ENCODE data around the gene INO80B. TPM values are rescaled to one million over a fixed set of nuclear protein-coding genes. Genes with fewer than 3 reads are reported as not detected.

Gene INO80B
- 10 to 100 TPM in 3 of 4 donors, 1 to 10 TPM in 1; 5.4 to 41.9 (median 20.3) TPM for total RNA-seq

DNA sequence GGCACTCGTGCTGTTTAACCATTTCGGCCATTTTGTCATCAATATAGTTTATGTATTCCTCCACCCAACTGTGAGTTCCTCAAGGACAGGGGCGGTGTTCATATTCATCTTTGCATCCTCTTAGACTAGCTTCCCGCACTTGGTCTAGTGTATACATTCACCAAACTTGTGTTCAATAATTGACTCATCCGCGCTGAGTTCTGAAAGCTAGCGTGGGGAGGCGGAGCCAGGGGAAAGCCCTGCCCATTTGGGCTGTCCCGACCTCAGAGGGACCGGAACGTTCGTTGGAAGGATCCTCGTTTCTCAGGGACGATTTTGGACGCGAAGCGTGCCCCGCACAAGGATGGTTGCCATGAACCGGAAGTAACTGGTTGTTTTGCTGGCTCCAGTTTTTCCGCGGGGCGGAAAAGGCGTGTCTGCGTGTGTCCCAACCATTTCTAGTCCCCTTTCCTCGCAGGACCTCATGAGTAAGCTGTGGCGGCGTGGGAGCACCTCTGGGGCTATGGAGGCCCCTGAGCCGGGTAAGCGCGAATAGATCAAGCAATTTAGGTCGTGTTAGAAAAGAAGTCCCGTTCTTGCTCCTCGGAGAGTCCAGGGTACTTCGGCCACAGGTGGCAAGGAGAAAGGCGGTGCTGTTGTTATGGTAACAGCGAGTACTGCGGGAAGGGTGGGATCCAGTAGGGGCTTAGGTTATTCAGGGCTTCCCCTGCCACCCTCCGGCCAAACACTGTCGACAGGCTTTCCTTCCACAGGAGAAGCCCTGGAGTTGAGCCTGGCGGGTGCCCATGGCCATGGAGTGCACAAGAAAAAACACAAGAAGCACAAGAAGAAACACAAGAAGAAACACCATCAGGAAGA, at the start of gene INO80B:
Gene INO80B, plus strand, starts transcription at position 434 of the 858 bp plus-strand sequence. Its CDS starts 30 bp downstream, at position 464.
- TF ChIP-seq CTCF (IDR thresholded peaks at IDR 0.05) (peak in 1 of 6 experiments; percentile 3), POLR2A (IDR thresholded peaks at IDR 0.05) (peak in 2 of 4 donors; percentile 12 to 18)
- Histone ChIP-seq H3K9me3 (no peaks in the 10 kb centered on the region), H3K36me3 (no peaks in the 10 kb centered on the region), H3K27ac (peak within 1 kb of the TSS; percentile 64 to 89 (median 78)), H3K4me3 (peak within 1 kb of the TSS; percentile 43 to 87 (median 68)), H3K27me3 (no peaks in the 10 kb centered on the region), H3K4me1 (peaks cover 32 to 46% (median 32%) of the 10 kb centered on the region in 3 donors)
- WGBS, 2 donors: 0 to 2% methylated on average over 15 to 29 of the region's 40 CpGs
- DNase-seq: peak; percentile 79
- intact Hi-C loops (cut with DNase I): no loop called here

GRCh38 chr2:74406035-74406434, 48.9 kb upstream of the INO80B start:
- no peak for DNase-seq
- Histone ChIP-seq H3K27ac (no peak overlapping the region), H3K36me3 (no peaks in the 10 kb centered on the region), H3K4me3 (no peak overlapping the region), H3K9me3 (no peaks in the 10 kb centered on the region), H3K4me1 (peaks cover 0 to 10% (median 0%) of the 10 kb centered on the region in 3 donors), H3K27me3 (no peaks in the 10 kb centered on the region)
- TF ChIP-seq POLR2A (IDR thresholded peaks at IDR 0.05) (no peak), CTCF (IDR thresholded peaks at IDR 0.05) (no peak)
- intact Hi-C loops (cut with DNase I): no loop called here

DNA sequence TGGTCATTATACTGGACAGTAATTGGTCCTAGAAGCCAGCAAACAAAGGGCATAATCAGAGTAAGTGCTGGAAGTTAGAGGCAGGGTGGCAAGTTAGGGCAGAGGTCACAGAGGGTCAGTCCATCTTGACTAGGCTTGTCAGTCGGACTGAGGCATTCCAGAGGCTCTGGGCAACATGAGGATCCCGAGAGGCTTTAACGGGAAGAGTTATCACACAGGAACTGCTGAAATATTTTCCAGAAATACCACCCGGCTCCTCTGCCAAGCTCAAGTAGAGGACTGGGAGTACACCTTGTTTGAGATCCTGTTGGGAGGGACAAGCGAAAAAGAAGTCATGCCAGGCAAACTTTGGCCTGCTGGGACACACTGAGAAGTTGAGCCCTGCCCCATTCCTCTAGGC, 47.2 kb upstream of the INO80B start:
- no peak for DNase-seq
- TF ChIP-seq POLR2A (IDR thresholded peaks at IDR 0.05) (no peak), CTCF (IDR thresholded peaks at IDR 0.05) (no peak)
- H3K4me1 ChIP-seq: peaks cover 0 to 10% (median 0%) of the 10 kb centered on the region in 3 donors
- H3K4me3 ChIP-seq: no peak overlapping the region
- H3K9me3 ChIP-seq: no peaks in the 10 kb centered on the region
- intact Hi-C loops (cut with DNase I): no loop called here
- WGBS, 2 donors: 57 to 74% methylated on average over 4 to 5 of the region's 5 CpGs
- no peaks in the 10 kb centered on the region for H3K36me3 ChIP-seq
- no peaks in the 10 kb centered on the region for H3K27me3 ChIP-seq
- no peak overlapping the region for H3K27ac ChIP-seq

GRCh38 chr2:74413001-74413698, 41.7 kb upstream of the INO80B start:
- Histone ChIP-seq H3K4me1 (peaks cover 20 to 33% (median 22%) of the 10 kb centered on the region in 3 donors), H3K27ac (no peak overlapping the region), H3K27me3 (peaks cover 0 to 25% (median 0%) of the 10 kb centered on the region in 4 donors), H3K36me3 (no peaks in the 10 kb centered on the region), H3K9me3 (no peaks in the 10 kb centered on the region), H3K4me3 (no peak overlapping the region)
- intact Hi-C loops (cut with DNase I): no loop called here
- 48 to 63% methylated on average over 4 to 5 of the region's 8 CpGs for WGBS, 2 donors
- no peak for DNase-seq
- no peak for TF ChIP-seq POLR2A (IDR thresholded peaks at IDR 0.05)
- no peak for TF ChIP-seq CTCF (IDR thresholded peaks at IDR 0.05)

GRCh38 chr2:74414441-74414840, 40.4 kb upstream of the INO80B start:
- H3K36me3 ChIP-seq: no peaks in the 10 kb centered on the region

More at GRCh38 chr2:74414441-74414840, 40.4 kb upstream of the INO80B start:
- Histone ChIP-seq H3K9me3 (no peaks in the 10 kb centered on the region), H3K27ac (peak overlapping the region in 3 of 4 donors; percentile 43 to 69 (median 54)), H3K27me3 (peaks cover 0 to 25% (median 0%) of the 10 kb centered on the region in 4 donors), H3K4me1 (peaks cover 20 to 33% (median 22%) of the 10 kb centered on the region in 3 donors), H3K4me3 (peak overlapping the region; percentile 33 to 74 (median 50))
- 20% methylated on average over 1 of the region's 19 CpGs; no CpG with 5 or more reads in 1 of the 2 donors for WGBS, 2 donors
- TF ChIP-seq POLR2A (IDR thresholded peaks at IDR 0.05): no peak
- no peak for TF ChIP-seq CTCF (IDR thresholded peaks at IDR 0.05)
- intact Hi-C loops (cut with DNase I): no loop called here
- no peak for DNase-seq
